Activated CD8-positive, alpha-beta T cell treated with anti-CD3 and anti-CD28 coated beads for 36 hours (primary cell): ENCODE measurements around the gene MAPK8IP2. TPM values are rescaled to one million over a fixed set of nuclear protein-coding genes. Genes with fewer than 3 reads are reported as not detected.

ENCODE experiments used
- ATAC-seq: fragments of 200-7000 bp; cut with Tn5 transposase; one replicate; pipeline ENCODE4 v1.10.0; 2021; ENCODE audit warnings: mild to moderate bottlenecking, moderate library complexity
- CTCF ChIA-PET: fragments of 350-600 bp; sonication (Branson Sonifier 250); formaldehyde crosslinking; loops from one replicate; lab custom pipeline; 2021; ENCODE audit warnings: antibody characterized with exemption; lab: Charles Lee
- POLR2A ChIA-PET: fragments of 350-600 bp; sonication (Branson Sonifier 250); formaldehyde crosslinking; loops from one replicate; lab custom pipeline; 2021; ENCODE audit warnings: antibody characterized with exemption; lab: Charles Lee
- DNase-seq: peaks from one replicate; pipeline ENCODE4 v3.0.0-alpha.2; 2020
- H3K27ac Mint-ChIP-seq: one replicate; pipeline ENCODE4 v1.8.0; 2021; ENCODE audit warnings: mild to moderate bottlenecking, mixed read lengths
- H3K27me3 Mint-ChIP-seq: one replicate; pipeline ENCODE4 v1.8.0; 2021; ENCODE audit warnings: mixed read lengths
- H3K36me3 Mint-ChIP-seq: one replicate; pipeline ENCODE4 v1.8.0; 2021; ENCODE audit warnings: low read depth, mixed read lengths
- H3K4me1 Mint-ChIP-seq: one replicate; pipeline ENCODE4 v1.8.0; 2021; ENCODE audit warnings: low read depth, mixed read lengths
- H3K4me3 Mint-ChIP-seq: one replicate; pipeline ENCODE4 v1.8.0; 2021; ENCODE audit warnings: mild to moderate bottlenecking, moderate library complexity, mixed read lengths
- H3K9me3 Mint-ChIP-seq: one replicate; pipeline ENCODE4 v1.8.0; 2021; ENCODE audit warnings: mixed read lengths
- intact Hi-C: fragments of 100-400 bp; cut with micrococcal nuclease; formaldehyde crosslinking; loops from one replicate; pipeline ENCODE4 v1.10.0; 2022
- total RNA-seq, 2 experiments: library from RNA; stranded (reverse); gene quantifications; one replicate each; pipeline ENCODE4 v1.2.3, GENCODE V29; 2021
- TF ChIP-seq, protein P1 (sequence below): fragments of 200-600 bp; IDR thresholded peaks from one replicate; pipeline ENCODE4 v1.8.0; 2022; ENCODE audit warnings: antibody characterized with exemption, mild to moderate bottlenecking

MAPK8IP2 gene
- total RNA-seq, 2 experiments from 2014 or later, result 0.11 TPM

GRCh38 chr22:50571264-50572175 lies 29.1 kb upstream of the MAPK8IP2 start:
- TF ChIP-seq, protein P1, sequence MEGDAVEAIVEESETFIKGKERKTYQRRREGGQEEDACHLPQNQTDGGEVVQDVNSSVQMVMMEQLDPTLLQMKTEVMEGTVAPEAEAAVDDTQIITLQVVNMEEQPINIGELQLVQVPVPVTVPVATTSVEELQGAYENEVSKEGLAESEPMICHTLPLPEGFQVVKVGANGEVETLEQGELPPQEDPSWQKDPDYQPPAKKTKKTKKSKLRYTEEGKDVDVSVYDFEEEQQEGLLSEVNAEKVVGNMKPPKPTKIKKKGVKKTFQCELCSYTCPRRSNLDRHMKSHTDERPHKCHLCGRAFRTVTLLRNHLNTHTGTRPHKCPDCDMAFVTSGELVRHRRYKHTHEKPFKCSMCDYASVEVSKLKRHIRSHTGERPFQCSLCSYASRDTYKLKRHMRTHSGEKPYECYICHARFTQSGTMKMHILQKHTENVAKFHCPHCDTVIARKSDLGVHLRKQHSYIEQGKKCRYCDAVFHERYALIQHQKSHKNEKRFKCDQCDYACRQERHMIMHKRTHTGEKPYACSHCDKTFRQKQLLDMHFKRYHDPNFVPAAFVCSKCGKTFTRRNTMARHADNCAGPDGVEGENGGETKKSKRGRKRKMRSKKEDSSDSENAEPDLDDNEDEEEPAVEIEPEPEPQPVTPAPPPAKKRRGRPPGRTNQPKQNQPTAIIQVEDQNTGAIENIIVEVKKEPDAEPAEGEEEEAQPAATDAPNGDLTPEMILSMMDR, result no peak
- ATAC-seq, result no peak
- CTCF ChIA-PET, result interaction anchor here (1.4 kb wide), 1 partner anchor 9 kb away, joined by 9 read pairs; the partner anchor contains the start of gene SYCE3
- no peak for DNase-seq
- intact Hi-C loops, result no loop called here
- Mint-ChIP-seq H3K4me1 (no peaks in the 10 kb centered on the region), H3K4me3 (no peak overlapping the region), H3K9me3 (no peaks in the 10 kb centered on the region), H3K27ac (no peak overlapping the region), H3K27me3 (no peaks in the 10 kb centered on the region), H3K36me3 (peaks cover 21% of the 10 kb centered on the region)
- POLR2A ChIA-PET, result interaction anchor here (1.2 to 4.0 kb wide), 3 partner anchors 8 to 46 kb away, joined by 3 to 12 read pairs (median 8); no protein-coding TSS in a partner anchor

- DNase-seq, result no peak
- H3K4me3 Mint-ChIP-seq, result no peak overlapping the region
- TF ChIP-seq, protein P1, result no peak
- H3K27me3 Mint-ChIP-seq, result no peaks in the 10 kb centered on the region
- CTCF ChIA-PET, result interaction anchor here (1.4 kb wide), 1 partner anchor 10 kb away, joined by 9 read pairs; the partner anchor contains the start of gene SYCE3
- no peaks in the 10 kb centered on the region for H3K4me1 Mint-ChIP-seq
- ATAC-seq, result no peak
- H3K9me3 Mint-ChIP-seq, result no peaks in the 10 kb centered on the region
- no peak overlapping the region for H3K27ac Mint-ChIP-seq
- POLR2A ChIA-PET, result interaction anchor here (0.8 to 1.8 kb wide), 4 partner anchors 9 to 65 kb away, joined by 3 to 8 read pairs (median 4); partner anchors contain the start of genes CHKB and NCAPH2
- intact Hi-C loops, result no loop called here
- H3K36me3 Mint-ChIP-seq, result peaks cover 20% of the 10 kb centered on the region
Measured at GRCh38 chr22:50572965-50573364, 27.6 kb upstream of the MAPK8IP2 start.

- Mint-ChIP-seq H3K4me3 (no peak overlapping the region), H3K27ac (no peak overlapping the region), H3K27me3 (no peaks in the 10 kb centered on the region), H3K9me3 (no peaks in the 10 kb centered on the region), H3K36me3 (peaks cover 17% of the 10 kb centered on the region), H3K4me1 (no peaks in the 10 kb centered on the region)
- ChIA-PET POLR2A (interaction anchor here (0.9 to 1.8 kb wide), 5 partner anchors 8 to 34 kb away, joined by 3 to 8 read pairs (median 4); partner anchors contain the start of genes CHKB and SYCE3), CTCF (interaction anchor here (2.1 to 3.6 kb wide), 2 partner anchors 8 to 10 kb away, joined by 11 to 18 read pairs; partner anchors contain the start of gene SYCE3)
- DNase-seq (no peak), ATAC-seq (no peak)
- TF ChIP-seq, protein P1, result no peak
- intact Hi-C loops, result no loop called here
Measured at GRCh38 chr22:50573491-50574382, 26.9 kb upstream of the MAPK8IP2 start.

DNA sequence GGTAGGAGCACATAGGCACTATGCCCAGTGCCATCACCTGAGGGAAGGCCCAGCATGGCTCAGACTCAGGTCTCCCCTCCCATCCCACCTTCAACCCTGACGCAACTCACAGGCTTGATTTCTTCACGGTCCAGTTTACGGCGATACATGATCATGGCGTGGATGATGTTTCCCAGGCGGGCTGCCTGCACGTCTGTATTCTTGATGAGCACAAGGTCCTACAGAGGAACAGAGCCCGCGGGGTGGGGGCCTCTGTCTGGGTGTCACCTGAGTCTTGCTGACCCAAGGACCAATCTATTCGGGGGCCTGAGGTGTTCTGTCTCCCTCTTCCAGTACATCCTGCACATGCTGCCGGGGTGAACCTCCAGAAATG lies 26.2 kb upstream of the MAPK8IP2 start:
- H3K27ac Mint-ChIP-seq, result no peak overlapping the region
- H3K4me3 Mint-ChIP-seq, result no peak overlapping the region
- H3K27me3 Mint-ChIP-seq, result no peaks in the 10 kb centered on the region
- intact Hi-C loops, result no loop called here
- CTCF ChIA-PET, result interaction anchor here (1.3 to 3.6 kb wide), 3 partner anchors 8 to 49 kb away, joined by 4 to 18 read pairs (median 11); partner anchors contain the start of genes SCO2 and SYCE3
- TF ChIP-seq, protein P1, result no peak
- POLR2A ChIA-PET, result interaction anchor here (0.9 to 1.6 kb wide), 3 partner anchors 8 to 11 kb away, joined by 3 to 4 read pairs (median 3); partner anchors contain the start of gene SYCE3
- DNase-seq (no peak), ATAC-seq (no peak)
- H3K9me3 Mint-ChIP-seq, result no peaks in the 10 kb centered on the region
- peaks cover under 1% of the 10 kb centered on the region for H3K4me1 Mint-ChIP-seq
- peaks cover 17% of the 10 kb centered on the region for H3K36me3 Mint-ChIP-seq
